Inflammatory macrophage treated with lipopolysaccharide for 1 hour (primary cell): Measurements from ENCODE around the gene EIF2AK2.

Experiments
- DNase-seq, 2 donors: peaks; one replicate each; pipeline ENCODE4 v3.0.0-alpha.2; 2020 to 2022

Gene EIF2AK2

GRCh38 chr2:37168217-37168981, 11.6 kb upstream of the EIF2AK2 start:
- peak; percentile 28 to 68 for DNase-seq

GRCh38 chr2:37167636-37168180, 10.9 kb upstream of the EIF2AK2 start:
- DNase-seq: no peak

GRCh38 chr2:37164757-37165156, 8.0 kb upstream of the EIF2AK2 start:
- DNase-seq: no peak

GRCh38 chr2:37156071-37156856, 516 bp downstream of the EIF2AK2 start:
- peak; percentile 19 to 40 for DNase-seq

- no peak for DNase-seq
Observed at GRCh38 chr2:37154785-37155184, 2.0 kb downstream of the EIF2AK2 start.

- DNase-seq: no peak
Observed at GRCh38 chr2:37153224-37153623, 3.6 kb downstream of the EIF2AK2 start.

- no peak for DNase-seq
Observed at GRCh38 chr2:37149626-37150322, 7.0 kb downstream of the EIF2AK2 start.

GRCh38 chr2:37148325-37148724, 8.5 kb downstream of the EIF2AK2 start:
- DNase-seq: no peak

- no peak for DNase-seq
Observed at GRCh38 chr2:37146062-37146461, 10.7 kb downstream of the EIF2AK2 start.

GRCh38 chr2:37143974-37144373, 12.8 kb downstream of the EIF2AK2 start:
- peak; percentile 27 to 34 for DNase-seq

GRCh38 chr2:37142546-37142945, 14.2 kb downstream of the EIF2AK2 start:
- DNase-seq: no peak

GRCh38 chr2:37132914-37133313, 23.9 kb downstream of the EIF2AK2 start:
- DNase-seq: no peak

- DNase-seq: no peak
Observed at GRCh38 chr2:37125416-37125815, 31.4 kb downstream of the EIF2AK2 start.

- peak in 1 of 2 donors; percentile 25 for DNase-seq
Observed at GRCh38 chr2:37119157-37119556, 37.6 kb downstream of the EIF2AK2 start.

GRCh38 chr2:37117566-37117965, 39.2 kb downstream of the EIF2AK2 start:
- no peak for DNase-seq

- no peak for DNase-seq
Observed at GRCh38 chr2:37111958-37112357, 44.8 kb downstream of the EIF2AK2 start.

GRCh38 chr2:37110306-37111212, 46.2 kb downstream of the EIF2AK2 start:
- DNase-seq: no peak

- no peak for DNase-seq
Observed at GRCh38 chr2:37109523-37109922, 47.3 kb downstream of the EIF2AK2 start.

GRCh38 chr2:37105150-37105549, 51.6 kb downstream of the EIF2AK2 start:
- DNase-seq: no peak

- DNase-seq: no peak
Observed at GRCh38 chr2:37104178-37104577, 52.6 kb downstream of the EIF2AK2 start.

GRCh38 chr2:37102588-37102987, 54.2 kb downstream of the EIF2AK2 start:
- no peak for DNase-seq

- no peak for DNase-seq
Observed at GRCh38 chr2:37100054-37100453, 56.7 kb downstream of the EIF2AK2 start.
